GM12878 (cell line): ENCODE data around the gene TRABD2B.

Experiments
- BMI1 ChIP-seq: fragments of 450-650 bp; IDR thresholded peaks from 2 replicates; pipeline ENCODE4 v1.6.1; 2016; ENCODE audit warnings: mild to moderate bottlenecking, moderate library complexity, borderline replicate concordance
- EP300 ChIP-seq, 2 experiments: fragments of 150-350 bp in 1 of 2; IDR thresholded peaks; 2 replicates each; pipeline ENCODE4 v1.6.1; 2011 to 2012; ENCODE audit warnings: low read depth in 2 of 2, low read length in 2 of 2, borderline replicate concordance in 1 of 2, improper control_type of control experiment in 1 of 2, inconsistent platforms in 1 of 2; ENCODE audit not compliant: control insufficient read depth in 1 of 2
- HCFC1 ChIP-seq: fragments of 150-350 bp; IDR thresholded peaks from 2 replicates; pipeline ENCODE4 v1.6.1; 2014; ENCODE audit warnings: low read length
- HDAC2 ChIP-seq: fragments of 200-600 bp; sonication (generic); IDR thresholded peaks from 2 replicates; pipeline ENCODE4 v1.6.1; 2017
- IRF4 ChIP-seq: IDR thresholded peaks from 2 replicates; pipeline ENCODE4 v1.6.1; 2011; ENCODE audit warnings: low read depth, low read length
- MYC ChIP-seq: IDR thresholded peaks from 2 replicates; pipeline ENCODE4 v1.6.1; 2011; ENCODE audit warnings: mild to moderate bottlenecking, low read length, moderate library complexity, inconsistent platforms; ENCODE audit not compliant: insufficient read depth, insufficient replicate concordance, insufficient read length, severe bottlenecking
- POLR2A ChIP-seq: IDR thresholded peaks from 2 replicates; pipeline ENCODE4 v1.6.1; 2011; ENCODE audit warnings: low read depth, mild to moderate bottlenecking, low read length
- POLR2AphosphoS5 ChIP-seq: IDR thresholded peaks from 2 replicates; pipeline ENCODE4 v1.6.1; 2011; ENCODE audit warnings: mild to moderate bottlenecking, low read length, inconsistent platforms
- RAD21 ChIP-seq: IDR thresholded peaks from 2 replicates; pipeline ENCODE4 v1.6.1; 2011; ENCODE audit warnings: mild to moderate bottlenecking, low read depth, low read length, moderate library complexity; ENCODE audit not compliant: insufficient read depth
- STAT1 ChIP-seq: fragments of 450-650 bp; conservative IDR thresholded peaks from 2 replicates; pipeline ENCODE4 v1.6.1; 2014; ENCODE audit warnings: antibody characterized with exemption, mild to moderate bottlenecking
- TBL1XR1 ChIP-seq: IDR thresholded peaks from 2 replicates; pipeline ENCODE4 v1.6.1; 2012; ENCODE audit warnings: low read depth, low read length, improper control_type of control experiment
- YY1 ChIP-seq: IDR thresholded peaks from 2 replicates; pipeline ENCODE4 v1.6.1; 2011; ENCODE audit warnings: low read depth, mild to moderate bottlenecking, low read length
- ZSCAN29 ChIP-seq: fragments of 450-650 bp; IDR thresholded peaks from 2 replicates; pipeline ENCODE4 v1.6.1; 2017; ENCODE audit warnings: mild to moderate bottlenecking, moderate library complexity

GRCh38 chr1:47962750-47963492, 34.3 kb downstream of the TRABD2B start:
- TF ChIP-seq POLR2AphosphoS5 (no peak), BMI1 (no peak), YY1 (no peak), EP300 (IDR thresholded peaks at IDR 0.05; ENCODE audit: borderline replicate concordance in 1 of 2, control insufficient read depth in 1 of 2, low read depth in 2 of 2, low read length in 2 of 2) (no peak), ZSCAN29 (no peak), MYC (no peak), POLR2A (no peak), TBL1XR1 (no peak), HCFC1 (no peak), RAD21 (no peak), STAT1 (no peak), IRF4 (no peak), HDAC2 (no peak)
